Gastroesophageal sphincter (tissue), 3 donors: ENCODE measurements around the gene GADL1.

Experiments used
- POLR2A ChIP-seq, 2 donors: fragments of 450-650 bp; IDR thresholded peaks; one replicate each; pipeline ENCODE4 v1.6.1; 2017; ENCODE audit warnings: antibody characterized with exemption in 2 of 2, mild to moderate bottlenecking in 2 of 2, moderate library complexity in 1 of 2
- TF ChIP-seq, protein P1 (sequence below), 4 experiments: fragments of 200-600 bp in 2 of 4; fragments of 450-650 bp in 2 of 4; sonication (generic) in 1 of 4; IDR thresholded peaks; one replicate each; pipeline ENCODE4 v1.5.1; 2017 to 2019; ENCODE audit warnings: antibody characterized with exemption in 4 of 4, mild to moderate bottlenecking in 2 of 4, moderate library complexity in 2 of 4

DNA sequence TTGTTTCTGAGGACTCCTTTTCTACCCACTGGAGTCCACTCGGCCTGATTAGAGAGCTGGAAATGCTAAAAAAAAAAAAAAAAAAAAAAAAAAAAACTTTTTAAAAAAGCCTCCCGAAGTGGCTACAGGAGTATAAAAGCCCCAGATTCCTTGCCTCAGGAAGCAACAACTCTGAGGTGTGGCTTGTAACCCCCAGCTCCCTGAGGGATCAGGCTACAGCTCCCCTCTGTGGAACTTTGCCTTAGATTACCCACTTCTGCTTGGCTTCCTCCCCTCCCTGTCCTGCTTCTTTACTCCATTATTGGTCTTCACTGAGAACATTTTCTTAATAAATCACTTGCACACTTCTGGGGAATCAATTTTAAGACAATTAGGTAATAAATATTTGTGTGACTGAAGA, 49.7 kb upstream of the GADL1 start:
- TF ChIP-seq, protein P1, sequence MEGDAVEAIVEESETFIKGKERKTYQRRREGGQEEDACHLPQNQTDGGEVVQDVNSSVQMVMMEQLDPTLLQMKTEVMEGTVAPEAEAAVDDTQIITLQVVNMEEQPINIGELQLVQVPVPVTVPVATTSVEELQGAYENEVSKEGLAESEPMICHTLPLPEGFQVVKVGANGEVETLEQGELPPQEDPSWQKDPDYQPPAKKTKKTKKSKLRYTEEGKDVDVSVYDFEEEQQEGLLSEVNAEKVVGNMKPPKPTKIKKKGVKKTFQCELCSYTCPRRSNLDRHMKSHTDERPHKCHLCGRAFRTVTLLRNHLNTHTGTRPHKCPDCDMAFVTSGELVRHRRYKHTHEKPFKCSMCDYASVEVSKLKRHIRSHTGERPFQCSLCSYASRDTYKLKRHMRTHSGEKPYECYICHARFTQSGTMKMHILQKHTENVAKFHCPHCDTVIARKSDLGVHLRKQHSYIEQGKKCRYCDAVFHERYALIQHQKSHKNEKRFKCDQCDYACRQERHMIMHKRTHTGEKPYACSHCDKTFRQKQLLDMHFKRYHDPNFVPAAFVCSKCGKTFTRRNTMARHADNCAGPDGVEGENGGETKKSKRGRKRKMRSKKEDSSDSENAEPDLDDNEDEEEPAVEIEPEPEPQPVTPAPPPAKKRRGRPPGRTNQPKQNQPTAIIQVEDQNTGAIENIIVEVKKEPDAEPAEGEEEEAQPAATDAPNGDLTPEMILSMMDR (IDR thresholded peaks at IDR 0.05) = no peak
- no peak for TF ChIP-seq POLR2A (IDR thresholded peaks at IDR 0.05)
